Endothelial cell of hepatic sinusoid (primary cell): ENCODE data around the gene VWA5B2.

ENCODE experiments used
- in situ Hi-C: cut with HindIII; loops from 2 replicates; pipeline ENCODE4 v1.10.0; 2017; ENCODE audit warnings: low sequenced_read_pairs

VWA5B2 gene

DNA sequence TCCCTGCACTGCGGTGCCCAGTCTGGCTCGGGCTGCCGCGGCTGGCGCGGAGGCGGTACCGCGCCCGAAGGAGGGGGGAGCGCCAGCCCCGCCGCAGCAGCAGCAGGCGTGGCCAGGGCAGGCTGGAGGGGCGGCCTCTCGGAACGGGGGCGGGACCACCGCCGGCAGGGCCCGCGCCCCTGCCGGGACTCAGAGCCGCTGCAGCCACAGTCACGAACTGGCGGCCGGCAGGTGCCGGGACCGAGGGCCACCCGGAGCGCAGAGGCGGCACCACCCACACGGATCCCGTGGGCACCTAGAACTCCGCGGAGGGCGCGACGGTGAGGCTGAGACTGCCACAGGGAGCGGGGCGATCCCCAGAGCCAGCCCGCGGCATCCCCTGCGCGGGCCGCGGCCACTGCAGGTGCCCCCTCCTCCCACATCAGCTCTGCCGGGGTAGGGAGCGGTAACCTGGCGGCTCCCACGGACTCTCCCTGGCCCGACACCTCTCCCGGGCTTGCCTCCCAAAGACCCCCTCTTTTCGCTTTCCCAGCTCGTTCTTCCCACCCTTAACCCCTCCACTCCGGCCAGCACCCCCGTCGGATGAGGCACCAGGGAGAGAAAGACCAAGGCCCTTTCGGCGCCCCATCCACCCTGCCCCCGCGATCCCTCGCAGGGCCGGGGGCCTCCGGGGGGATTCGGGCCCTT, at the start of gene VWA5B2:
TSS of gene VWA5B2 (plus strand) at position 192 of the 687 bp plus-strand sequence. CDS start 944 bp downstream, outside the sequence.
- in situ Hi-C loops: loop anchor here (5.0 kb wide), 1 partner anchor 38 kb away; no protein-coding TSS in a partner anchor

DNA sequence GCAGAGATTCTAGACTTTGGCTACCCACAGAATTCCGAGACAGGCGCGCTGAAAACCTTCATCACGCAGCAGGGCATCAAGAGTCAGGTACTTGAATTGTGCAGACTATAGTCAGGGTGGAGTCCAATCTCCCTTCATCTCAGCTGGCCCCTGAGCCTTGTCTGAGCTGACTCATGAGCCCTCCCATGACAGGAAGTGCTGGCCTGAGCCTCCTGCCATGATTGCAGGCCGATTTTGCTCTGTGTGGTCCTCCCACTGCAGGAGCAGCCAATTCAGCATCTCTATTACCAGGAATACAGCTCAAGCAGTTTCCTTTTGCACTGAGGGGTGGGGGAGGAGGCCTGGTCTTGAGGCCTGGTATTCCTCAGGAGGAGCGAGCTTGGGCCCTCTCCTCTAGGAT, 49.2 kb upstream of the VWA5B2 start:
- in situ Hi-C loops: no loop called here

DNA sequence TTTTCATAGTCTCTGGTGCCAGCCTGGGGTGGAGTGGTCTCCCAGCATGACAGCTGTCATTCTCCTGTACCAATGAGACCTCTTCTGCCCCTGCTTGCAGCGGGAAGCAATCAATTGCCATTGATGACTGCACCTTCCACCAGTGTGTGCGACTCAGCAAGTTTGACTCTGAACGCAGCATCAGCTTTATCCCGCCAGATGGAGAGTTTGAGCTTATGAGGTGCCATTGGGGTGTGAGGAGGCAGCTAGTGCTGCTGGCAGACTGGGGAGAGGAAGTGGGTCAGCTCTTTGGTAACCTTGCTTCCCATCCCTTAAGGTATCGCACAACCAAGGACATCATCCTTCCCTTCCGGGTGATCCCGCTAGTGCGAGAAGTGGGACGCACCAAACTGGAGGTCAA, 47.8 kb upstream of the VWA5B2 start:
- in situ Hi-C loops: no loop called here

DNA sequence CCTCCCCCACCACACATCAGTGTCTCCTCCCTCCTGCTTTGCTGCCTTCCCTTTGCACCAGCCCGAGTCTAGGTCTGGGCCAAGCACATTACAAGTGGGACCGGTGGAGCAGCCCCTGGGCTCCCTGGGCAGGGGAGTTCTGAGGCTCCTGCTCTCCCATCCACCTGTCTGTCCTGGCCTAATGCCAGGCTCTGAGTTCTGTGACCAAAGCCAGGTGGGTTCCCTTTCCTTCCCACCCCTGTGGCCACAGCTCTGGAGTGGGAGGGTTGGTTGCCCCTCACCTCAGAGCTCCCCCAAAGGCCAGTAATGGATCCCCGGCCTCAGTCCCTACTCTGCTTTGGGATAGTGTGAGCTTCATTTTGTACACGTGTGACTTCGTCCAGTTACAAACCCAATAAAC, 45.7 kb upstream of the VWA5B2 start:
- in situ Hi-C loops: no loop called here

DNA sequence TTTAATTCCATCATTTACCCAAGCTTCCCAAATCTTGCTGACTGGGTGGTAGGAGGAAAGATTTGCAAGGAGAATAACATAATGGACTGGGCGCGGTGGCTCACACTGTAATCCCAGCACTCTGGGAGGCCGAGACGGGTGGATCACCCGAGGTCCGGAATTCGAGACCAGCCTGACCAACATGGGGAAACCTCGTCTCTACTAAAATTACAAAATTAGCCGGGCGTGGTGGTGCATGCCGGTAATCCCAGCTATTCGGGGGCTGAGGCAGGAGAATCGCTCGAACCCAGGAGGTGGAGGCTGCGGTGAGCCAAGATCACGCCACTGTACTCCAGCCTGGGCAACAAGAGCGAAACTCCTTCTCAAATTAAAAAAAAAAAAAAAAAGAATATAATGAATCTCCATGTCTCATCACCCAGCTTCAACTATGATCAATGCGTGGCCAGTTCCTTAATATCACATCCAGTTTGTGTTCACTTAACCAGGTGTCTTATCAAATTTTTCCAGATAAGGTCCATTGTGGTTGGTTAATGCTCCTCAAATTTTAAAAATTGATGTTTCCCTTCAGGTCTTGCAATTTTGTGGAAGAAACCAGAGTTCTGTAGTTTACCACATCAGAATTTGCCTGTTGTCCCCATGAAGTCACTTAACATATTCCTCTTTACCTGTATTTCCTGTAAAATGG, 44.7 kb upstream of the VWA5B2 start:
- in situ Hi-C loops: no loop called here

DNA sequence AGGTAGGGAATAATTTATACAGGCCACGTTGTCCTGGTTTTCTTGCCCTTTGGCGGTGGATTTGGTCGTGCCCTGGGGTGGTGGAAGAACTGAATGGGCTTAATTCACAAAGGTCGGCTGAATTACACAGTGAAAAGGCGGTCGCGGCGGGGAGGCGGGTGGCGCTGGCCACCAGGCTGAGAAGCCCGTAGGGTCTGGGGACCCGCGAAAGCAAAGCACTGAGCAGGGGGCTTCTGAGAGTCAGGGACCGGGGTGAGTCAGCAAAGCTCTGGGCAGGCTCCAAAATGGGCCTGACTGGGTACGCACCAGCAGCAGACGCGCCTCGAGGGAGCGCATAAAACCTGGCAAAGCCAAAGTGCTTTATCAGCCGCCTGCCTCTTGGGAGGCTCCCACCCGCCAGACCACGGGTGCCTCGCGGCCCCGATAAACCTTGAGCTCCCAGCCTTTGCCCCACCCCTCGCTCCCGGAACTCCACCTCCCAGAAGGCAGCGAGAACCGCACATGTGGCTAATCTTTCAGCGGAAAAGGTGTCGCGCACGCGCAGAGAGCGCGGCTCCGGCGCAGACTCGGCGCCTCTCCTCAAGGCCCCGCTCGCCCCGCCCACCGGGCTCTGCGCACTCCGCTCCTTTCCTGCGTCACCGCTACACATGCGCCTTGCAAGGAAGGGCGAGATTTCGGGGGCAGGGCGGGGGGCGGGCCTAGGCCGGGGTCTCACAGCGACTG, 43.8 kb upstream of the VWA5B2 start:
- in situ Hi-C loops: no loop called here

DNA sequence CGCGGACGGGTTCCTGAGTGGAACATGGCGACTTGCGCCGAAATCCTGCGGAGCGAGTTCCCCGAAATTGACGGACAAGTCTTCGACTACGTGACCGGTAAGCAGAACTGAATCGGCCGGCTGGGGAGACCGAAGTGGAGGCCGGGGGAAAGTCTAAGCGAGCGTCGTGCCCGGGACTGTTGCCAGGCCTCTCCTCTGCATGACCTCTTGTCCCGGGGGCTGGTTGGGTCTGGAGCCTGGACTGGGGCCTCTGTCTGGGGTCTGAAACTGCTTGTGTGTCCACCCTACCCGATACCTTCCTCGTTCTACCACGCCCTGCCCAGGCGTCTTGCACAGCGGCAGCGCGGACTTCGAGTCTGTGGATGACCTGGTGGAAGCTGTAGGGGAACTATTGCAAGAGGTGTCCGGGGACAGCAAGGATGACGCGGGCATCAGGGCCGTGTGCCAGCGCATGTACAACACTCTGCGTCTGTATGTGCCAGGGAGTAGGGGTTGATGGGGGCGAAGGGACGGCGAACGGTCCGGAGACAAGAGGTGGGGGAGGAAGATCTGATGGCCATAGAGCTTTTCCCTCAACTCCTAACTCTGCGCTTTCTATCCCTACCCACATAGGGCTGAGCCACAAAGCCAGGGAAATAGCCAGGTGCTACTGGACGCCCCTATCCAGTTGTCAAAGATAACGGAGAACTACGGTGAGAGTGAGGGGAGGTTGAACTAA, 43.0 kb upstream of the VWA5B2 start, which contains the start of gene ABCF3:
TSS of gene ABCF3 (plus strand) at position 16 of the 718 bp plus-strand sequence. CDS start at position 25, 9 bp downstream.
- in situ Hi-C loops: no loop called here

DNA sequence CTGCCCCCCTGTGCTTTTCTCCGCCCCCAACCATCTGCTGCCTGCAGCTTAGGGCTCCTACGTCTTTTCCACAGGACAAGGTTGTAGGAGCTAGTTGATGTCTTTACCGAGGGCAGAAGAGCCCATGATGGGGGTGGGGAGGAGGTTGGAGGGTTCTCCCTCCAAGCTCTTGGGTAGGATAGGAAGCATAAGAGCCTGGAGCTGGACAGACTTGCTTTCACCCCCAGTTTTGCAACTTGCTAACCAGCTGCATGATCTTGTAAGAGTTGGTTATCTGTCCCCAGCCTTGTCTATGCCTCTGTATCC, 42.5 kb upstream of the VWA5B2 start:
- in situ Hi-C loops: no loop called here

DNA sequence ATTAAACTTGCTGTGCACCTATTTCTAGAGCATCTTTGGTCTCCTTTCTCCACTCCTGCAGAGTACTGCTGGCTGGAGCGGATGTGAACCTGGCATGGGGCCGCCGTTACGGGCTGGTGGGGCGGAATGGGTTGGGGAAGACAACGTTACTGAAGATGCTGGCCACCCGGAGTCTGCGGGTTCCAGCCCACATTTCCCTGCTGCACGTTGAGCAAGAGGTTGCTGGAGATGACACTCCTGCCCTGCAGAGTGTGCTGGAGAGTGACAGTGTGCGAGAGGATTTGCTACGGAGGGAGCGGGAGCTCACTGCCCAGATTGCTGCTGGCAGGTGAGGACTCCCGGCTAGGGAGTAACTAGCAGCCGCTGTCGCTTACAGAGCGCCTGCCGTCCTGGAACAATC, 41.3 kb upstream of the VWA5B2 start:
- in situ Hi-C loops: no loop called here

DNA sequence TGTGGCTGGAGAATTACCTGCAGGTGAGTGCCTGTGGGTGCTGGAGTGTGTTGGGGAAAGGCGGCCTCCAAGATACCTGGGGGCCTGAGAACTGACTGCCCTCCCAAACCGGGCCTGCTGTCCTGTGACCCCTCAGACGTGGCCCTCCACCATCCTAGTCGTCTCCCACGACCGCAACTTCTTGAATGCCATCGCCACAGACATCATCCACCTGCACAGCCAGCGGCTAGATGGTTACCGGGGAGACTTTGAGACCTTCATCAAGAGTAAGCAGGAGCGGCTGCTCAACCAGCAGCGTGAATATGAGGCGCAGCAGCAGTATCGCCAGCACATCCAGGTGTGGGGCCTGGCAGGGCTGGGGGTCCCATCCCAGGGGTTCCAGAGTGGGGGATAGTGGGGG, 40.0 kb upstream of the VWA5B2 start:
- in situ Hi-C loops: no loop called here

DNA sequence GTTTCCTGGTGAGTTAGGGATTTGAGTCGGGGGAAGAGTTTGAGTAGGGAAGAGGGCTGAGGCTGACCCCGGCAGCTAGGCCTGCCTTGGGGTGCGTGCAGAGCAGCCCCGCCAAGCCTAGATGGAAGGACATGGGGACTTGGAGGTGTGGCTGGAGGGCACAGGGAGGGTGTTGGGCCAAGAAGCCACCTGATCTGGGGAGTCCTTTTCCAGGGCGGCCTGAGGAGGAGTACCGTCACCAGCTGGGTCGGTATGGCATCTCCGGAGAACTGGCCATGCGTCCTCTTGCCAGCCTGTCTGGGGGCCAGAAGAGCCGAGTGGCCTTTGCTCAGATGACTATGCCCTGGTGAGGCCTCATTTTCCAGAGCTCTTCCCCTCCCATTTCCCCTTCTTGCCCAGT, 36.5 kb upstream of the VWA5B2 start:
- in situ Hi-C loops: loop anchor here (5.0 kb wide), 1 partner anchor 46 kb away; no protein-coding TSS in a partner anchor

DNA sequence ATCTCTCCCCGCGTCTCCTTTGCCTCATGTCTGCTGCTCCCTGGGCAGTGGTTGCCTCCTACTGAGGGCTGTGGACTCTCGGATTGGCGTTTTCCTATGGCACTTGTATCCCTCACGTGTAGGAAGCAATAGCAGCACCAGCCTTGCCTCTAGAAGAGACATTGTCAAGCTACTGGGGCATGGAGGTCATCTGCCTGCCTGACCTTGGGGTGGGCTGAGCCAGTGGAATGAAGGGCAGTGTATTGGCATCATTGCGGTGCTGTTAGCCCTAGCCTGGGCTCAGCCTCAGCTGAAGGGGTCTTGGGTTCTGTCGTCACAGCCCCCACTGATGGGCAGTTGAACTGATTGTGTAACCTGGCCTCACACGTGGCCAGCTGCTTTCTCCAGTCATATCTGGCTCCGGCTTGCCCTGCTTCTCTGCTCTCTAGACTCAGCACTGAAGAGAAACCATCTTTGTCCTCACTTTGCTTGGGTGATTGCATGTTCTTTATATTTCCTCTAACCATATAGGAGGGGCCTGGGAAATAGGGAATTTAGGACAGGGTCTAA, 35.3 kb upstream of the VWA5B2 start:
- in situ Hi-C loops: loop anchor here (5.0 kb wide), 1 partner anchor 47 kb away; no protein-coding TSS in a partner anchor

DNA sequence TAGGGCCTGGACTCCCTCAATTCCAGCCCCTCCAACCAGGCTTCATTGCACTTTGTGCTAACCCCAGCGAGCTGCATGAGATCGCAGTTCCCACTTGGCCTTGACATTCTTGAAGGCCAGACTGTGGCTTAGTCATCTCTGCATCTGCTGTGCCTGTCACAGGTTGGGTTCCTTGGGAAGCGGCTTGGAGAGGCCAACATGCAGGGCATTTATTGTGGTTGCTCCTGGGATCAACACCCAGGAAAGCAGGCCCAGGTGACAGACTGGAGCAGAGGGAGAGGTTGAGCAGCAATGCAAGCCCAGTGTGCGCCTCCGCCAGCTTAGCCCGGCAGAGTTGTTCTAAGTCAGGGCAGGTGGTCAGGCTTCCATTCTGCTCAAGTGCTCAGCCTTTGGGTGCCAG, 32.8 kb upstream of the VWA5B2 start:
- in situ Hi-C loops: no loop called here

DNA sequence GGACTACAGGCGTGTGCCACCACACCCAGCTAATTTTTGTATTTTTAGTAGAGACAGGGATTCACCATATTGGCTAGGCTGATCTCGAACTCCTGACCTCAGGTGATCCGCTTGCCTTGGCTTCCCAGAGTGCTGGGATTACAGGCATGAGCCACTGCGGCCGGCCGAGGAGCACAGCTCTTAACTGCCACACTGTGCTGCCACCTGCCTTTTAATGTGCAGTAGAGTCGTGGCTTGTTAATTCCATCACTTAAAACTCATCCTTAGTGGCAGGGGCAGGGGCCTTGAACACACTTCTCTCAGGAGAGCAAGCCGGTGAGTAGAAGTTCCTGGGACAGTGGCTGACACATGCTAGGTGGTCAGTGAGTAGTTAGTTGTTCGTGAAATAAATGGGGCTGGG, 30.9 kb upstream of the VWA5B2 start:
- in situ Hi-C loops: no loop called here

DNA sequence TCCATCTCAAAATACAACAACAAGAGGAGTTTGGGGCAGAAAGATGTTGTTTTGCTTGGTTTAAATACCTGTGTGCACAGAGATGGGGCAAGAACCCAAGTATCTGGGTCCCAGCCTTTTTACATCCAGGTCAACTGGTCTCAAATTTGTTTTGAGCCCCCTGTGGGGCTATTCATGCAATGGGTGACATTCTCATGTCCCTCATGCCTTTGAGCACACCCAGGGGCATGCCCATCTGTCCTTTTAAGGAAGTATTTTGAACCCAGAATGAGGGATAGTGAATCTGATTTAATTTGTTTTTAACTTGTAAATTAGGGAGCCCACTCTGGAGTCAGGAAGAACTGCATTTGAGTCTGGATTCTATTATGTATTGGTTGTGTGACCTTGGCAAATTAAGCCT, 28.6 kb upstream of the VWA5B2 start:
- in situ Hi-C loops: no loop called here

DNA sequence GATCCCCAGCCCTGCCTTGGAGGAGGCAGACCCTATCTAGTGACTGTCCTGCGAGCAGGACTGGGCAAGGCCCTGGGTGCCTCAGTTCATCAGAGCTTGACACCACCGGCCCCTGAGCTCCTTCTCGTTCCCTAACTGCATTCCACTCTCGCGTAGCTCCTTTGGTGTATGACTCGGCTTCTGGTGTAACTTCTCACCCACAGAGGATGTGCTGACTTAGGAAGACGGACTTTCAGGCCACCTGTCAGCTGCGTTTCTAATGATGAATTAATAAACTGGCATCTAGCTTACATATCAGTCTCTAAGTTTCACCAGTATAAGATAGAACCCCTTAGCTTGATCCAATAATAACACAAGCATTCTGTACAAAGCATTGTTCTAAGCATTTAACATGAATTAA, 25.9 kb upstream of the VWA5B2 start:
- in situ Hi-C loops: no loop called here

DNA sequence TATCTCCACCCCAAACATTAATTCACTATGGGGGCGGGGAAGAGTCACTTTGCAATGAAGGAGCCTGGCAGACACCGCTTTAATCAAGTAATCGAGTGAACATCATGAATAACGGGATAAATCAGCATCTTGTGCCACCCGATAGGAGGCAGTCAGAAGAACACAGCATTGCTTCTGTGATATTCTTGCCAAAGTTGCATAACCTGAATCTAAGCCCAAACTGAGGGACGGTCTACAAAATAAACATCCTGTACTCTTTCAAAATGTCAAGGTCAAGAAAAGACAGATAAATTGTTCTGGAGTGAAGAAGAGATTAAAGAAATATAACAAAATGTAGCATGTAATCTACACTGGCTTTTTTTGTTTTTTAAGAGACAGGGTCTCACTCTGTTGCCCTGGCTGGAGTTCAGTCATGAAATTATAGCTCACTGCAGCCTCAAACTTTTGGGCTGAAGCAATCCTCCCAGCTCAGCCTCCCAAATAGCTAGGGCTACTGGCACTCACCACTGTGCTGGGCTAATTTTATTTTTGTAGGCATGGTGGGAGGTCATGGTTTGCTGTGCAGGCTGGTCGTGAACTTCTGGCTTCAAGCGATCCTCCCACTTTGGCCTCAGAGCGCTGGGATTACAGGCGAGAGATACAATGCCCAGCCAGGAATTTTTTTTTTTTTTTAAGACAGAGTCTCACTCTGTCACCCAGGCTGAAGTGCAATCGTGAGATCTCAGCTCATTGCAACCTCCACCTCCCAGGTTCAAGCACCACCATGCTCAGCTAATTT, 20.1 kb upstream of the VWA5B2 start:
- in situ Hi-C loops: no loop called here

DNA sequence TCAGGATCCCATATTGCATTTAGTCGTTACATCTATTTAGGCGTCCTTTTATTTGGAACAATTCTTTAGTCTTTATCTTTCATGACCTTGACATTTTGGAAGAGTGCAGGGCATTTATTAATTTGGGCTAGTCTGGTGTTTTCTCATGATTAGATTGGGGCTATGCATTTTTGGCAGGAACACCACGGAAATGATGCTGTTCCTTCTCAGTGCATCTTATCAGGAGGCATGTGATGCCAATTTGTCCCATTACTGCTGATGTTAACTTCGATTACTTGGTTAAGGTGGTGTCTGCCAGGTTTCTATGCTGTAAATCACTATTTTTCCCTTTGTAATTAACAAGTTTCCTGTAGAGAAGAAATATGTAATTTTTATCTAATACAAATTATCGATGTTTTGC, 18.1 kb upstream of the VWA5B2 start:
- in situ Hi-C loops: no loop called here

DNA sequence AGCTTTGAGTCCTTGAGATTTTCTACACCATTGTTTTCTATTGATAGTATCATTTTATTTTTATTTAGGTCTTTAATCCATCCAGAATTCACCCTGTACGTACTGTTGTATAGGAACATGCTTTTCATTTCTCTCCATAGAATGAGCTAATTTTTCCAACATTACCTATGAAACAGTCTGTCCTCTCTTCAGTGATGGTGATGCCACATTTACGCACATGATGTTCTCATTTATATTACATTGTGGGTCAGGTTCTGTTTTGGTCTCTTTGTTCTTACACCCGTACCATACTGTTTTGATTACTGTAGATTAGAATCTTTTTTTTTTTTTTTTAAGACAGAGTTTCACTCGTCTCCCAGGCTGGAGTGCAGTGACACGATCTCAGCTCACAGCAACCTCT, 17.7 kb upstream of the VWA5B2 start:
- in situ Hi-C loops: no loop called here

DNA sequence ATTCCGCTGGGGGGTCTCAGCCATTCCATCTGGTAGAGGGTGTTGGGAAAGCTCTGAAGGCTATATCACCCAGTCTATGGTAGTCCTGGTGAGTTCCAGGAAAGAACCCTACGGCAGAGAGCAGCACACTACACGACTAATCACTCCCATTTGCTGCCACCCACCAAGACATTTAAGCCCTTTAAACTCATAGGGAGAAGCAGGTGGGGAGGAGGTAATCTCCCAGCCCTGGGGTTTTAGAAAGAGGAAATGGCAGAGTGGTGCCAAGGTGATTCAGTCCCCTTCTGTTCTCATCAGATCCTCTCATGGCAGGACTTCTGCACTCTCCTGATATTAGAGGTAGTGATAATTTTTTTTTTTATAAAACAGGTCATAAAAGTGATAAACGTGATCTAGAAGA, 10.6 kb upstream of the VWA5B2 start:
- in situ Hi-C loops: no loop called here
